Sigmoid colon (tissue), 7 donors: ENCODE measurements around the gene CLMN. TPM values are rescaled to one million over a fixed set of nuclear protein-coding genes. Genes with fewer than 3 reads are reported as not detected.

Experiments used
- DNase-seq: peaks from one replicate; pipeline ENCODE4 v3.0.0-alpha.2; 2019
- H3K27ac ChIP-seq, 4 donors: fragments of 200-600 bp; sonication (generic); one replicate each; pipeline ENCODE4 v1.5.1; 2016 to 2019; ENCODE audit warnings: mild to moderate bottlenecking in 1 of 4
- H3K27me3 ChIP-seq, 3 donors: fragments of 200-600 bp; sonication (generic); one replicate each; pipeline ENCODE4 v1.5.1; 2019; ENCODE audit warnings: mild to moderate bottlenecking in 1 of 3
- H3K36me3 ChIP-seq, 4 donors: fragments of 200-600 bp; sonication (generic); one replicate each; pipeline ENCODE4 v1.5.1; 2016 to 2019
- H3K4me1 ChIP-seq, 4 donors: fragments of 200-600 bp; sonication (generic); one replicate each; pipeline ENCODE4 v1.5.1; 2017 to 2019
- H3K4me3 ChIP-seq, 4 donors: fragments of 200-600 bp; sonication (generic); one replicate each; pipeline ENCODE4 v1.5.1; 2017 to 2019; ENCODE audit warnings: mild to moderate bottlenecking in 2 of 4, moderate library complexity in 1 of 4
- H3K9me3 ChIP-seq, 4 donors: fragments of 200-600 bp in 3 of 4; sonication (generic) in 3 of 4; one replicate each; pipeline versions ENCODE4 v1.5.1 to v1.6.1; 2013 to 2019
- EP300 ChIP-seq, 4 donors: sonication (generic); formaldehyde crosslinking; IDR thresholded peaks; one replicate each; pipeline ENCODE4 v1.6.1; 2017; ENCODE audit warnings: antibody characterized with exemption in 4 of 4
- POLR2A ChIP-seq, 2 donors: fragments of 450-650 bp; IDR thresholded peaks; one replicate each; pipeline ENCODE4 v1.6.1; 2016; ENCODE audit warnings: antibody characterized with exemption in 2 of 2, mild to moderate bottlenecking in 2 of 2, moderate library complexity in 2 of 2
- POLR2AphosphoS5 ChIP-seq, 4 donors: sonication (generic); formaldehyde crosslinking; IDR thresholded peaks; one replicate each; pipeline ENCODE4 v1.6.1; 2017; ENCODE audit warnings: antibody characterized with exemption in 4 of 4
- WGBS, 2 donors: extraction: QIAGEN DNeasy Blood & Tissue Kit; methylation state at CpG; one replicate each; pipeline ENCODE4 v1.1.7; 2013; 5-methylcytosine and 5-hydroxymethylcytosine counted together
- intact Hi-C: fragments of 100-400 bp; cut with DNase I; formaldehyde crosslinking; loops from one replicate; pipeline ENCODE4 v1.15.1; 2023
- polyA plus RNA-seq, 3 donors: library from polyadenylated mRNA; stranded (reverse); fragments of 200-250 nt; gene quantifications; one replicate each; pipeline ENCODE4 v1.2.3, GENCODE V29; 2013
- total RNA-seq, 4 donors: library from RNA; depleted of rRNA; stranded (reverse); fragments of >200 nt; gene quantifications; one replicate each; pipeline ENCODE4 v1.1.0, GENCODE V29; 2016
- TF ChIP-seq, protein P1 (sequence below), 4 experiments: fragments of 450-650 bp in 3 of 4; fragments of 200-600 bp in 1 of 4; IDR thresholded peaks; one replicate each; pipeline ENCODE4 v1.5.1; 2016 to 2019; ENCODE audit warnings: antibody characterized with exemption in 4 of 4, mild to moderate bottlenecking in 3 of 4, moderate library complexity in 2 of 4
- donor health status: healthy with polysubstance abuse.
- donor health status: Bipolar disorder and iron deficiency.
- donor health status: healthy.

Gene CLMN
- total and polyA plus RNA-seq, 7 donors: 3.5 to 40.2 (median 9.1) TPM

DNA sequence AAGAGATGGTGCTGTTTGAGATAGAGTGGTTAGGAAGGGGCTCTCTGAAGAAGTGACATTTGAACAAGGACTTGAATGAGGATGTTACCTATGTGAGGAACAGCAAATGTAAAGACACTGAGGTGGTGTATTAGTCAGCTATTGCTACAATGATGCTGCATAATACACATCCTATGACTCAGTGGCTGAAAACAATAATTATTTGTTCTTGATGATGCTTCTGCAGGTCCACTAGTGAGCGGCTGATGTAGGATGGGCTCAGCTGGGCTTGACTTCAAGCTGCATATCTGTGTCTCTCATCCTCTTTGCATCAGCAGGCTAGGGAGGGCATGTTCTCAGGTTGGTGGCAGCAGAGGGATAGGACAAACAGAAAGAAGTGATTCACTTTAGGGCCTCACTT is 21.4 kb upstream of the CLMN start:
- DNase-seq: no peak
- Histone ChIP-seq H3K4me3 (no peak overlapping the region), H3K4me1 (peaks cover 0 to 10% (median 8%) of the 10 kb centered on the region in 4 donors), H3K27ac (no peak overlapping the region), H3K36me3 (no peaks in the 10 kb centered on the region), H3K27me3 (no peaks in the 10 kb centered on the region), H3K9me3 (no peaks in the 10 kb centered on the region)
- WGBS, 2 donors: 94 to 99% methylated on average over 1 of the region's 1 CpG
- intact Hi-C loops: no loop called here
- TF ChIP-seq EP300 (IDR thresholded peaks at IDR 0.05) (no peak), POLR2AphosphoS5 (IDR thresholded peaks at IDR 0.05) (no peak), POLR2A (IDR thresholded peaks at IDR 0.05) (no peak)

- TF ChIP-seq EP300 (IDR thresholded peaks at IDR 0.05) (no peak), POLR2A (IDR thresholded peaks at IDR 0.05) (no peak), POLR2AphosphoS5 (IDR thresholded peaks at IDR 0.05) (no peak)
- TF ChIP-seq, protein P1, sequence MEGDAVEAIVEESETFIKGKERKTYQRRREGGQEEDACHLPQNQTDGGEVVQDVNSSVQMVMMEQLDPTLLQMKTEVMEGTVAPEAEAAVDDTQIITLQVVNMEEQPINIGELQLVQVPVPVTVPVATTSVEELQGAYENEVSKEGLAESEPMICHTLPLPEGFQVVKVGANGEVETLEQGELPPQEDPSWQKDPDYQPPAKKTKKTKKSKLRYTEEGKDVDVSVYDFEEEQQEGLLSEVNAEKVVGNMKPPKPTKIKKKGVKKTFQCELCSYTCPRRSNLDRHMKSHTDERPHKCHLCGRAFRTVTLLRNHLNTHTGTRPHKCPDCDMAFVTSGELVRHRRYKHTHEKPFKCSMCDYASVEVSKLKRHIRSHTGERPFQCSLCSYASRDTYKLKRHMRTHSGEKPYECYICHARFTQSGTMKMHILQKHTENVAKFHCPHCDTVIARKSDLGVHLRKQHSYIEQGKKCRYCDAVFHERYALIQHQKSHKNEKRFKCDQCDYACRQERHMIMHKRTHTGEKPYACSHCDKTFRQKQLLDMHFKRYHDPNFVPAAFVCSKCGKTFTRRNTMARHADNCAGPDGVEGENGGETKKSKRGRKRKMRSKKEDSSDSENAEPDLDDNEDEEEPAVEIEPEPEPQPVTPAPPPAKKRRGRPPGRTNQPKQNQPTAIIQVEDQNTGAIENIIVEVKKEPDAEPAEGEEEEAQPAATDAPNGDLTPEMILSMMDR (IDR thresholded peaks at IDR 0.05): no peak
- no peaks in the 10 kb centered on the region for H3K9me3 ChIP-seq
- no peak for DNase-seq
- 13 to 48% methylated on average over 8 of the region's 8 CpGs for WGBS, 2 donors
- H3K36me3 ChIP-seq: no peaks in the 10 kb centered on the region
- intact Hi-C loops: no loop called here
- no peak overlapping the region for H3K27ac ChIP-seq
- peaks cover 0 to 10% (median 8%) of the 10 kb centered on the region in 4 donors for H3K4me1 ChIP-seq
- H3K4me3 ChIP-seq: no peak overlapping the region
- no peaks in the 10 kb centered on the region for H3K27me3 ChIP-seq
Measured at GRCh38 chr14:95340201-95340697, 20.5 kb upstream of the CLMN start.

DNA sequence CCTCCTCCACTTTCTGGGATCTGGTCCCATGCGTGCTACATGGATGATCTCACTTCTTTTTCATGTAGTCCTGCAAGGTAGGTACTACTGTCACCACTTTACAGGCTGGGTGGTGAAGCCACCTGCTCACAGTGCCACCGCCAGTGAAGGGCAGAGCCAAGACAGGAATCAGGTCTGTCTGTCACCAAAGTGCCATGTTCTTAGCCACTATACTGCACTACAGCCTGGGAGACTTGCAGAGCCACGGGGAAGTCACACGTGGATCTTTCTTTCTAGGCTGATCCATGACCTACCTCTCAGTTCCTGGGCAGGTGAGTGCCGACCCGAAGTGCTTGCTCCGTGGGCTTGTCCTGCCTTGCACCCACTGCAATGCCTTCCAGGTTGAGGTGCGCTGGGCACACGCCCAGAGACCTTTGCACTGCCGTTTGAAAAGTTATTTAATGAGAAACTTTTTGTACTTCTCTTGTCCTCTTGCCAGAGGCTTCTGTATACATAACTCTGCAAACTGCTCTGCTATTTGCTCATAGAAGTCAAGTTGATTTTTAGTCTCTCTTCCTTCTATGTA is 19.7 kb upstream of the CLMN start:
- Histone ChIP-seq H3K4me3 (no peak overlapping the region), H3K27ac (no peak overlapping the region), H3K36me3 (no peaks in the 10 kb centered on the region), H3K27me3 (no peaks in the 10 kb centered on the region), H3K9me3 (no peaks in the 10 kb centered on the region), H3K4me1 (peaks cover 0 to 10% (median 8%) of the 10 kb centered on the region in 4 donors)
- no peak for DNase-seq
- intact Hi-C loops: no loop called here
- TF ChIP-seq EP300 (IDR thresholded peaks at IDR 0.05) (no peak), POLR2A (IDR thresholded peaks at IDR 0.05) (no peak), POLR2AphosphoS5 (IDR thresholded peaks at IDR 0.05) (no peak)
- TF ChIP-seq, protein P1 (IDR thresholded peaks at IDR 0.05): no peak
- WGBS, 2 donors: 17 to 66% methylated on average over 10 of the region's 10 CpGs

DNA sequence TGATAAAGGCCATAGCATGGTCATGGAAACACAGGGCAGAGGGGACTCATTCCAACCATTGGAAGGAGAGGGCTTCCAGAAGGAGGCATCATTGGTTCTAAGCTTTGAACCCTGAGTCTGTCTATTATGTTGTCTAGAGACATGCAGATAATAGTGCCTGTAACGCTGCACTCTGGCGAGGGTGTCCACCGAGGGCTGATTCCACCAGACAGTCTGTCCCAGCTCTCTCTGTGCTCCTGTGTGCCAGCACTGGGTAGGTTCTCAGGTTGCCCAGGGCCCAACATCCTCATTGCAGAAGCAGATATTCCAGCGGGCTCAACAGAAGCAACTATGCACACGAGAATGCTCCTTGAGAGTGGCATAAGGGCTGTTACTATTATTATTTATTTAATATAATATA is 18.7 kb upstream of the CLMN start:
- no peaks in the 10 kb centered on the region for H3K36me3 ChIP-seq
- no peaks in the 10 kb centered on the region for H3K9me3 ChIP-seq
- 75 to 92% methylated on average over 5 of the region's 5 CpGs for WGBS, 2 donors
- no peak overlapping the region for H3K4me3 ChIP-seq
- no peak for DNase-seq
- peaks cover 0 to 10% (median 8%) of the 10 kb centered on the region in 4 donors for H3K4me1 ChIP-seq
- H3K27ac ChIP-seq: no peak overlapping the region
- H3K27me3 ChIP-seq: no peaks in the 10 kb centered on the region
- TF ChIP-seq EP300 (IDR thresholded peaks at IDR 0.05) (no peak), POLR2AphosphoS5 (IDR thresholded peaks at IDR 0.05) (no peak)
- intact Hi-C loops: no loop called here

GRCh38 chr14:95337041-95337595 is 17.4 kb upstream of the CLMN start:
- H3K4me3 ChIP-seq: no peak overlapping the region
- intact Hi-C loops: no loop called here
- H3K27me3 ChIP-seq: no peaks in the 10 kb centered on the region
- peaks cover 0 to 10% (median 8%) of the 10 kb centered on the region in 4 donors for H3K4me1 ChIP-seq
- H3K9me3 ChIP-seq: no peaks in the 10 kb centered on the region
- no peak for DNase-seq
- TF ChIP-seq EP300 (IDR thresholded peaks at IDR 0.05): no peak
- TF ChIP-seq, protein P1 (IDR thresholded peaks at IDR 0.05): no peak
- no peak for TF ChIP-seq POLR2A (IDR thresholded peaks at IDR 0.05)
- no peaks in the 10 kb centered on the region for H3K36me3 ChIP-seq
- no peak overlapping the region for H3K27ac ChIP-seq
- 89 to 90% methylated on average over 10 of the region's 10 CpGs for WGBS, 2 donors
